ENCODE data around the gene SUGCT. TPM values are rescaled to one million over a fixed set of nuclear protein-coding genes. Genes with fewer than 3 reads are reported as not detected.

The SUGCT gene
- total RNA-seq, 1 donor from 2014 or later, result 12.0 TPM

GRCh38 chr7:40329601-40330153 lies 194.9 kb downstream of the SUGCT start:
- Histone ChIP-seq H3K9me3 (ENCODE audit: control insufficient read depth in 3 of 3, low read length in 3 of 3) (no peaks in the 10 kb centered on the region), H3K36me3 (ENCODE audit: control insufficient read depth in 3 of 3, insufficient read depth in 3 of 3, low read length in 3 of 3) (no peaks in the 10 kb centered on the region), H3K27ac (ENCODE audit: low read depth, low read length) (no peak overlapping the region), H3K4me1 (ENCODE audit: control insufficient read depth in 3 of 3, insufficient read depth in 3 of 3, low read length in 3 of 3) (no peaks in the 10 kb centered on the region), H3K4me3 (ENCODE audit: low read length in 3 of 3) (no peak overlapping the region), H3K9ac (ENCODE audit: low read depth in 1 of 3, low read length in 3 of 3) (no peak overlapping the region), H3K27me3 (ENCODE audit: control insufficient read depth in 3 of 3, insufficient read depth in 3 of 3, low read length in 3 of 3) (no peaks in the 10 kb centered on the region)

GRCh38 chr7:40330408-40330807 lies 195.6 kb downstream of the SUGCT start:
- Histone ChIP-seq H3K36me3 (ENCODE audit: control insufficient read depth in 3 of 3, insufficient read depth in 3 of 3, low read length in 3 of 3) (no peaks in the 10 kb centered on the region), H3K27ac (ENCODE audit: low read depth, low read length) (no peak overlapping the region), H3K27me3 (ENCODE audit: control insufficient read depth in 3 of 3, insufficient read depth in 3 of 3, low read length in 3 of 3) (no peaks in the 10 kb centered on the region), H3K4me3 (ENCODE audit: low read length in 3 of 3) (no peak overlapping the region), H3K9me3 (ENCODE audit: control insufficient read depth in 3 of 3, low read length in 3 of 3) (no peaks in the 10 kb centered on the region), H3K4me1 (ENCODE audit: control insufficient read depth in 3 of 3, insufficient read depth in 3 of 3, low read length in 3 of 3) (no peaks in the 10 kb centered on the region), H3K9ac (ENCODE audit: low read depth in 1 of 3, low read length in 3 of 3) (no peak overlapping the region)

GRCh38 chr7:40331915-40332314 lies 197.1 kb downstream of the SUGCT start:
- Histone ChIP-seq H3K9me3 (ENCODE audit: control insufficient read depth in 3 of 3, low read length in 3 of 3) (no peaks in the 10 kb centered on the region), H3K4me3 (ENCODE audit: low read length in 3 of 3) (no peak overlapping the region), H3K4me1 (ENCODE audit: control insufficient read depth in 3 of 3, insufficient read depth in 3 of 3, low read length in 3 of 3) (no peaks in the 10 kb centered on the region), H3K27ac (ENCODE audit: low read depth, low read length) (no peak overlapping the region), H3K27me3 (ENCODE audit: control insufficient read depth in 3 of 3, insufficient read depth in 3 of 3, low read length in 3 of 3) (no peaks in the 10 kb centered on the region), H3K36me3 (ENCODE audit: control insufficient read depth in 3 of 3, insufficient read depth in 3 of 3, low read length in 3 of 3) (no peaks in the 10 kb centered on the region), H3K9ac (ENCODE audit: low read depth in 1 of 3, low read length in 3 of 3) (no peak overlapping the region)

GRCh38 chr7:40332516-40332915 lies 197.7 kb downstream of the SUGCT start:
- Histone ChIP-seq H3K9me3 (ENCODE audit: control insufficient read depth in 3 of 3, low read length in 3 of 3) (no peaks in the 10 kb centered on the region), H3K9ac (ENCODE audit: low read depth in 1 of 3, low read length in 3 of 3) (no peak overlapping the region), H3K27ac (ENCODE audit: low read depth, low read length) (no peak overlapping the region), H3K27me3 (ENCODE audit: control insufficient read depth in 3 of 3, insufficient read depth in 3 of 3, low read length in 3 of 3) (no peaks in the 10 kb centered on the region), H3K4me3 (ENCODE audit: low read length in 3 of 3) (no peak overlapping the region), H3K4me1 (ENCODE audit: control insufficient read depth in 3 of 3, insufficient read depth in 3 of 3, low read length in 3 of 3) (no peaks in the 10 kb centered on the region), H3K36me3 (ENCODE audit: control insufficient read depth in 3 of 3, insufficient read depth in 3 of 3, low read length in 3 of 3) (no peaks in the 10 kb centered on the region)

- H3K9me3 ChIP-seq (ENCODE audit: control insufficient read depth in 3 of 3, low read length in 3 of 3), result no peaks in the 10 kb centered on the region
- H3K27ac ChIP-seq (ENCODE audit: low read depth, low read length), result no peak overlapping the region
- H3K27me3 ChIP-seq (ENCODE audit: control insufficient read depth in 3 of 3, insufficient read depth in 3 of 3, low read length in 3 of 3), result no peaks in the 10 kb centered on the region
- H3K36me3 ChIP-seq (ENCODE audit: control insufficient read depth in 3 of 3, insufficient read depth in 3 of 3, low read length in 3 of 3), result no peaks in the 10 kb centered on the region
- H3K9ac ChIP-seq (ENCODE audit: low read depth in 1 of 3, low read length in 3 of 3), result no peak overlapping the region
- no peaks in the 10 kb centered on the region for H3K4me1 ChIP-seq (ENCODE audit: control insufficient read depth in 3 of 3, insufficient read depth in 3 of 3, low read length in 3 of 3)
- no peak overlapping the region for H3K4me3 ChIP-seq (ENCODE audit: low read length in 3 of 3)
Measured at GRCh38 chr7:40341836-40342235, 207.0 kb downstream of the SUGCT start.

- Histone ChIP-seq H3K36me3 (ENCODE audit: control insufficient read depth in 3 of 3, insufficient read depth in 3 of 3, low read length in 3 of 3) (no peaks in the 10 kb centered on the region), H3K27ac (ENCODE audit: low read depth, low read length) (no peak overlapping the region), H3K4me3 (ENCODE audit: low read length in 3 of 3) (no peak overlapping the region), H3K4me1 (ENCODE audit: control insufficient read depth in 3 of 3, insufficient read depth in 3 of 3, low read length in 3 of 3) (no peaks in the 10 kb centered on the region), H3K9me3 (ENCODE audit: control insufficient read depth in 3 of 3, low read length in 3 of 3) (no peaks in the 10 kb centered on the region), H3K27me3 (ENCODE audit: control insufficient read depth in 3 of 3, insufficient read depth in 3 of 3, low read length in 3 of 3) (no peaks in the 10 kb centered on the region), H3K9ac (ENCODE audit: low read depth in 1 of 3, low read length in 3 of 3) (no peak overlapping the region)
Measured at GRCh38 chr7:40346554-40346953, 211.7 kb downstream of the SUGCT start.

- H3K4me3 ChIP-seq (ENCODE audit: low read length in 3 of 3), result no peak overlapping the region
- no peaks in the 10 kb centered on the region for H3K27me3 ChIP-seq (ENCODE audit: control insufficient read depth in 3 of 3, insufficient read depth in 3 of 3, low read length in 3 of 3)
- H3K4me1 ChIP-seq (ENCODE audit: control insufficient read depth in 3 of 3, insufficient read depth in 3 of 3, low read length in 3 of 3), result no peaks in the 10 kb centered on the region
- H3K9me3 ChIP-seq (ENCODE audit: control insufficient read depth in 3 of 3, low read length in 3 of 3), result no peaks in the 10 kb centered on the region
- no peak overlapping the region for H3K9ac ChIP-seq (ENCODE audit: low read depth in 1 of 3, low read length in 3 of 3)
- H3K27ac ChIP-seq (ENCODE audit: low read depth, low read length), result no peak overlapping the region
- no peaks in the 10 kb centered on the region for H3K36me3 ChIP-seq (ENCODE audit: control insufficient read depth in 3 of 3, insufficient read depth in 3 of 3, low read length in 3 of 3)
Measured at GRCh38 chr7:40348126-40348728, 213.4 kb downstream of the SUGCT start.

GRCh38 chr7:40350100-40350499 lies 215.3 kb downstream of the SUGCT start:
- Histone ChIP-seq H3K36me3 (ENCODE audit: control insufficient read depth in 3 of 3, insufficient read depth in 3 of 3, low read length in 3 of 3) (no peaks in the 10 kb centered on the region), H3K9me3 (ENCODE audit: control insufficient read depth in 3 of 3, low read length in 3 of 3) (no peaks in the 10 kb centered on the region), H3K9ac (ENCODE audit: low read depth in 1 of 3, low read length in 3 of 3) (no peak overlapping the region), H3K27me3 (ENCODE audit: control insufficient read depth in 3 of 3, insufficient read depth in 3 of 3, low read length in 3 of 3) (no peaks in the 10 kb centered on the region), H3K27ac (ENCODE audit: low read depth, low read length) (no peak overlapping the region), H3K4me1 (ENCODE audit: control insufficient read depth in 3 of 3, insufficient read depth in 3 of 3, low read length in 3 of 3) (no peaks in the 10 kb centered on the region), H3K4me3 (ENCODE audit: low read length in 3 of 3) (no peak overlapping the region)

- Histone ChIP-seq H3K9me3 (ENCODE audit: control insufficient read depth in 3 of 3, low read length in 3 of 3) (no peaks in the 10 kb centered on the region), H3K4me3 (ENCODE audit: low read length in 3 of 3) (no peak overlapping the region), H3K27ac (ENCODE audit: low read depth, low read length) (no peak overlapping the region), H3K36me3 (ENCODE audit: control insufficient read depth in 3 of 3, insufficient read depth in 3 of 3, low read length in 3 of 3) (no peaks in the 10 kb centered on the region), H3K27me3 (ENCODE audit: control insufficient read depth in 3 of 3, insufficient read depth in 3 of 3, low read length in 3 of 3) (no peaks in the 10 kb centered on the region), H3K9ac (ENCODE audit: low read depth in 1 of 3, low read length in 3 of 3) (no peak overlapping the region), H3K4me1 (ENCODE audit: control insufficient read depth in 3 of 3, insufficient read depth in 3 of 3, low read length in 3 of 3) (no peaks in the 10 kb centered on the region)
Measured at GRCh38 chr7:40354711-40355110, 219.9 kb downstream of the SUGCT start.

- H3K4me1 ChIP-seq (ENCODE audit: control insufficient read depth in 3 of 3, insufficient read depth in 3 of 3, low read length in 3 of 3), result no peaks in the 10 kb centered on the region
- no peak overlapping the region for H3K4me3 ChIP-seq (ENCODE audit: low read length in 3 of 3)
- H3K9ac ChIP-seq (ENCODE audit: low read depth in 1 of 3, low read length in 3 of 3), result no peak overlapping the region
- no peaks in the 10 kb centered on the region for H3K9me3 ChIP-seq (ENCODE audit: control insufficient read depth in 3 of 3, low read length in 3 of 3)
- no peak overlapping the region for H3K27ac ChIP-seq (ENCODE audit: low read depth, low read length)
- H3K27me3 ChIP-seq (ENCODE audit: control insufficient read depth in 3 of 3, insufficient read depth in 3 of 3, low read length in 3 of 3), result no peaks in the 10 kb centered on the region
- no peaks in the 10 kb centered on the region for H3K36me3 ChIP-seq (ENCODE audit: control insufficient read depth in 3 of 3, insufficient read depth in 3 of 3, low read length in 3 of 3)
Measured at GRCh38 chr7:40356312-40356711, 221.5 kb downstream of the SUGCT start.
